ENCODE measurements around the gene SIGLECL1.
A peak's percentile ranks its signal among the peaks of the same experiment; 100 is the strongest.
"Not testable (repeated sequence)": the region's sequence is repeated elsewhere in the genome, so short reads cannot be mapped to it uniquely, and the experiment has no call there.

Gene SIGLECL1

GRCh38 chr19:51219307-51219706 is 31.6 kb upstream of the SIGLECL1 start:
- no peak overlapping the region for H3K27ac ChIP-seq
- TF ChIP-seq, protein P1, sequence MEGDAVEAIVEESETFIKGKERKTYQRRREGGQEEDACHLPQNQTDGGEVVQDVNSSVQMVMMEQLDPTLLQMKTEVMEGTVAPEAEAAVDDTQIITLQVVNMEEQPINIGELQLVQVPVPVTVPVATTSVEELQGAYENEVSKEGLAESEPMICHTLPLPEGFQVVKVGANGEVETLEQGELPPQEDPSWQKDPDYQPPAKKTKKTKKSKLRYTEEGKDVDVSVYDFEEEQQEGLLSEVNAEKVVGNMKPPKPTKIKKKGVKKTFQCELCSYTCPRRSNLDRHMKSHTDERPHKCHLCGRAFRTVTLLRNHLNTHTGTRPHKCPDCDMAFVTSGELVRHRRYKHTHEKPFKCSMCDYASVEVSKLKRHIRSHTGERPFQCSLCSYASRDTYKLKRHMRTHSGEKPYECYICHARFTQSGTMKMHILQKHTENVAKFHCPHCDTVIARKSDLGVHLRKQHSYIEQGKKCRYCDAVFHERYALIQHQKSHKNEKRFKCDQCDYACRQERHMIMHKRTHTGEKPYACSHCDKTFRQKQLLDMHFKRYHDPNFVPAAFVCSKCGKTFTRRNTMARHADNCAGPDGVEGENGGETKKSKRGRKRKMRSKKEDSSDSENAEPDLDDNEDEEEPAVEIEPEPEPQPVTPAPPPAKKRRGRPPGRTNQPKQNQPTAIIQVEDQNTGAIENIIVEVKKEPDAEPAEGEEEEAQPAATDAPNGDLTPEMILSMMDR (conservative IDR thresholded peaks at IDR 0.05): no peak

- H3K27ac ChIP-seq: no peak overlapping the region
- TF ChIP-seq, protein P1 (conservative IDR thresholded peaks at IDR 0.05): no peak
Measured at GRCh38 chr19:51219971-51220370, 30.9 kb upstream of the SIGLECL1 start.

DNA sequence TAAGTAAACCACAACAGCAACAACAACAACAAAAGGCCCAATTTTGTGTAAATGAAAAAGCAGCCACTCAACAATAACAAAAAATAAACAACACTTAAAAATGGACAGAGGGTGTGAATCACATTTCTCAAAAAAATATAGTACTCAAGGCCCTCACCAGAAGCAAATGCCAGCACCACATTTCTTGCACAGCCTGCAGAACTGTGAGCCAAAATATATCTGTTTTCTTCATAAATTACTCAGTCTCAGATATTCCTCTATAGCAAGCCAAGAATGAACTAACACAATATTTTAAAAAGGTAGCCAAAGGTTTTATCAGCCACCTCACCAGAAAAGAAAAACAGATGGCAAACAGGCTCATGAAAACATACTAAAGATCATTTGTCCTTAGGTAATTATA is 29.9 kb upstream of the SIGLECL1 start:
- TF ChIP-seq, protein P1 (conservative IDR thresholded peaks at IDR 0.05): no peak
- H3K27ac ChIP-seq: peak overlapping the region; percentile 44

DNA sequence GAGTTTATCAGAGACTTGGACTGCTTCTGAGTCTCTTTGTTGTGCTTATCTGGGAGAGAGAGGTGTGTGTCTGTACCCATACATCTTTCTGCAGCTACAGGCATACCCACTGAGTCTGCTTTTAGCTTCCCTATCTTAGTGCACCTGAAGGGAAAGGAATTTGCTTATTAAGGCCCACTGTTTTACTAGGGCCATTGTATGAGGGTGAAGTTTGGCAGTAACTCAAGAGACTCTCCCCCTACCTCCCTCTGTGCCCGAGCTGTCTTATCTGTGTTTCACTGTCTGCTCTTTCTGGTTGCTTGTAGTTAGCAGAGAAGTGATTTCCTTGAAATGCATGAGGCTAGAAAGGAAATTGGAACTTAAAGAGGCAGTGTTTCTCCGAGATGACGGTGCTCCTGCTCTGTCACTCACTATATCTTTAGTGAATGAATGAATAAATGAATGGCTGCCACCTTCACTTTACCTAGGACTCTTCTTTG is 26.7 kb upstream of the SIGLECL1 start:
- TF ChIP-seq, protein P1 (conservative IDR thresholded peaks at IDR 0.05): no peak
- H3K27ac ChIP-seq: no peak overlapping the region

GRCh38 chr19:51224898-51225393 is 25.9 kb upstream of the SIGLECL1 start, which contains the start of gene CD33:
Gene CD33 (plus strand): TSS chr19:51225080. CDS start chr19:51225119, 39 bp downstream.
- not testable (repeated sequence) for H3K27ac ChIP-seq

- H3K27ac ChIP-seq: no peak overlapping the region
- TF ChIP-seq, protein P1 (conservative IDR thresholded peaks at IDR 0.05): no peak
Measured at GRCh38 chr19:51226067-51226466, 24.8 kb upstream of the SIGLECL1 start.

- TF ChIP-seq, protein P1 (conservative IDR thresholded peaks at IDR 0.05): no peak
- no peak overlapping the region for H3K27ac ChIP-seq
Measured at GRCh38 chr19:51227326-51227725, 23.6 kb upstream of the SIGLECL1 start.

DNA sequence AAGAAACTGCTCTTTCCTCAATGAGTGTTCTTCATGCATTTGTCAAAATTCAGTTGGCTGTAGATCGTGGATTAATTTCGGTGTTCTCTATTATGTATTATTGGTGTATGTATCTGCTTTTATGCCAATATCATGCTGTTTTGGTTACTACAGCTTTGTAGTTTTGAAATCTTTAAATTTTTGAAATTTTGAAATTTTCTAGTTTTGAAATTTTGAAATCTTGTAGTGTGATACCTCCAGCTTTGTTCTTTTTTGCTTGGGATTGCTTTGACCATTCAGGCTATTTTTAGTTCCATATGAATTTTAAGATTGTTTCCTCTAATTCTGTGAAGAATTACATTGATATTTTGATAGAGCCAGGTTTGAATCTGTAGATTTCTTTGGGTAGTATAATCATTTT is 22.9 kb upstream of the SIGLECL1 start:
- TF ChIP-seq, protein P1 (conservative IDR thresholded peaks at IDR 0.05): no peak
- H3K27ac ChIP-seq: no peak overlapping the region
